Peyer's patch (tissue), 4 donors: ENCODE results near the gene DMRTC2.

Experiments
- POLR2A ChIP-seq, 2 donors: fragments of 450-650 bp; IDR thresholded peaks; one replicate each; pipeline ENCODE4 v1.5.1; 2017; ENCODE audit warnings: antibody characterized with exemption in 2 of 2, mild to moderate bottlenecking in 2 of 2, moderate library complexity in 2 of 2
- TF ChIP-seq, protein P1 (sequence below), 6 experiments: fragments of 450-650 bp in 4 of 6; fragments of 200-600 bp in 2 of 6; sonication (generic) in 1 of 6; IDR thresholded peaks; one replicate each; pipeline ENCODE4 v1.5.1; 2017 to 2019; ENCODE audit warnings: antibody characterized with exemption in 6 of 6, mild to moderate bottlenecking in 3 of 6, moderate library complexity in 1 of 6

DNA sequence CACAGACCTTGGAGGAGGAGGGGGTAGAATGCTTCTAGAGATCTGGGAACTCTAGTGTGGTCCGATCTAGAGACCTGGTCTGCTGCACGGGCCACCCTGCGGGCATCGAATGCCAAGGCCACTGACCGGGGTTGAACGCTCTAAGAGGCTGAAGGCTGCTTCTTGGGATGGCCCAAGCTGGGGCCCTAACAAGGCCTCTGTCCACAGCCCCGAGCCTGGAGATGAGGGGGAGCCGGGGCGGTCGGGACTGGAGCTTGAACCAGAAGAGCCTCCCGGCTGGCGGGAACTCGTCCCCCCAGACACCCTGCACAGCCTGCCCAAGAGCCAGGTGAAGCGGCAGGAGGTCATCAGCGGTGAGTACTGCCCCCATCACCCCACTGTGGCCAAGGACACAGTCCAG is 53.4 kb downstream of the DMRTC2 start:
- TF ChIP-seq, protein P1, sequence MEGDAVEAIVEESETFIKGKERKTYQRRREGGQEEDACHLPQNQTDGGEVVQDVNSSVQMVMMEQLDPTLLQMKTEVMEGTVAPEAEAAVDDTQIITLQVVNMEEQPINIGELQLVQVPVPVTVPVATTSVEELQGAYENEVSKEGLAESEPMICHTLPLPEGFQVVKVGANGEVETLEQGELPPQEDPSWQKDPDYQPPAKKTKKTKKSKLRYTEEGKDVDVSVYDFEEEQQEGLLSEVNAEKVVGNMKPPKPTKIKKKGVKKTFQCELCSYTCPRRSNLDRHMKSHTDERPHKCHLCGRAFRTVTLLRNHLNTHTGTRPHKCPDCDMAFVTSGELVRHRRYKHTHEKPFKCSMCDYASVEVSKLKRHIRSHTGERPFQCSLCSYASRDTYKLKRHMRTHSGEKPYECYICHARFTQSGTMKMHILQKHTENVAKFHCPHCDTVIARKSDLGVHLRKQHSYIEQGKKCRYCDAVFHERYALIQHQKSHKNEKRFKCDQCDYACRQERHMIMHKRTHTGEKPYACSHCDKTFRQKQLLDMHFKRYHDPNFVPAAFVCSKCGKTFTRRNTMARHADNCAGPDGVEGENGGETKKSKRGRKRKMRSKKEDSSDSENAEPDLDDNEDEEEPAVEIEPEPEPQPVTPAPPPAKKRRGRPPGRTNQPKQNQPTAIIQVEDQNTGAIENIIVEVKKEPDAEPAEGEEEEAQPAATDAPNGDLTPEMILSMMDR (IDR thresholded peaks at IDR 0.05) = no peak
- no peak for TF ChIP-seq POLR2A (IDR thresholded peaks at IDR 0.05)
